H1 (cell line): ENCODE results near the gene ADCY7. TPM values are rescaled to one million over a fixed set of nuclear protein-coding genes. Genes with fewer than 3 reads are reported as not detected.

Experiments used
- CBX8 ChIP-seq: fragments of 300-800, 300-1000 bp; sonication (generic); IDR thresholded peaks from 2 replicates; pipeline ENCODE4 v1.7.1; 2016; ENCODE audit warnings: low read depth, low read length, borderline replicate concordance
- polyA plus RNA-seq, 7 experiments: library from polyadenylated mRNA; depleted of rRNA in 3 of 7; stranded (reverse) in 5 of 7; unstranded in 2 of 7; fragments of >200 nt in 5 of 7; fragments of 200-250 nt in 2 of 7; gene quantifications; 1 replicate in 5 of 7; 2 replicates in 1 of 7; 4 replicates in 1 of 7; pipeline versions ENCODE4 v1.2.1 to v1.2.3, GENCODE V29; 2011 to 2013; ENCODE audit warnings: missing spikeins in 2 of 7, mixed read lengths in 2 of 7
- total RNA-seq: library from RNA; stranded (reverse); fragmentation: NEBNext Ultra II Directional; extraction: Animal tissue kit (Norgen Biotek cat#: 25700); gene quantifications from 2 replicates; pipeline ENCODE4 v1.2.1, GENCODE V29; 2021

ADCY7 gene
- total and polyA plus RNA-seq, 2 of the 8 experiments (the other 6 are each of a cell fraction or from before 2014, with no cell fraction given), result 2.4 to 5.1 TPM

GRCh38 chr16:50257876-50258275, 8.5 kb upstream of the ADCY7 start (continued):
- no peak for TF ChIP-seq CBX8
